GM23338 (cell line): ENCODE measurements around the gene PPFIA2. TPM values are rescaled to one million over a fixed set of nuclear protein-coding genes. Genes with fewer than 3 reads are reported as not detected.

Experiments used
- ATAC-seq: fragments of 200-7000 bp; cut with Tn5 transposase; 3 replicates; pipeline ENCODE4 v1.9.1; 2020
- DNase-seq: peaks from one replicate; pipeline ENCODE4 v3.0.0-alpha.2; 2015; ENCODE audit warnings: low spot score
- H2AFZ ChIP-seq: fragments of 200-600 bp; sonication (generic); 2 replicates; pipeline ENCODE4 v1.8.0; 2016; ENCODE audit warnings: antibody characterized with exemption, mild to moderate bottlenecking, moderate library complexity
- H3F3A ChIP-seq: fragments of 200-600 bp; sonication (generic); replicated peaks from 2 replicates; pipeline ENCODE4 v1.8.0; 2017; ENCODE audit warnings: antibody characterized with exemption, mixed run types, low read depth
- H3K27ac ChIP-seq: fragments of 200-600 bp; sonication (generic); 2 replicates; pipeline ENCODE4 v1.6.1; 2016; ENCODE audit warnings: low read depth
- H3K27me3 ChIP-seq: fragments of 200-600 bp; sonication (generic); 2 replicates; pipeline ENCODE4 v1.8.0; 2016; ENCODE audit warnings: mild to moderate bottlenecking, mixed run types, moderate library complexity; ENCODE audit not compliant: insufficient read depth
- H3K36me3 ChIP-seq: fragments of 200-600 bp; sonication (generic); 2 replicates; pipeline ENCODE4 v1.8.0; 2016; ENCODE audit warnings: mild to moderate bottlenecking; ENCODE audit not compliant: insufficient read depth
- H3K4me1 ChIP-seq: fragments of 200-600 bp; sonication (generic); 2 replicates; pipeline ENCODE4 v1.8.0; 2016; ENCODE audit warnings: mild to moderate bottlenecking, moderate library complexity; ENCODE audit not compliant: insufficient read depth
- H3K4me2 ChIP-seq: fragments of 200-600 bp; sonication (generic); 2 replicates; pipeline ENCODE4 v1.7.1; 2017; ENCODE audit warnings: mixed run types
- H3K4me3 ChIP-seq: fragments of 200-600 bp; sonication (generic); 2 replicates; pipeline ENCODE4 v1.6.1; 2016; ENCODE audit warnings: mixed run types
- H3K79me2 ChIP-seq: fragments of 200-600 bp; sonication (generic); replicated peaks from 2 replicates; pipeline ENCODE4 v1.8.0; 2017; ENCODE audit warnings: mild to moderate bottlenecking; ENCODE audit not compliant: insufficient read depth
- H3K9me2 ChIP-seq: fragments of 200-600 bp; sonication (generic); 2 replicates; pipeline ENCODE4 v1.8.0; 2017; ENCODE audit not compliant: insufficient read depth
- H4K20me1 ChIP-seq: fragments of 200-600 bp; sonication (generic); replicated peaks from 2 replicates; pipeline ENCODE4 v1.8.0; 2017; ENCODE audit warnings: mild to moderate bottlenecking; ENCODE audit not compliant: insufficient read depth
- H3K27ac Mint-ChIP-seq: 2 replicates; pipeline ENCODE4 v1.8.0; 2020; ENCODE audit warnings: inconsistent platforms, mild to moderate bottlenecking, moderate library complexity, mixed read lengths
- H3K27me3 Mint-ChIP-seq: 3 replicates; pipeline ENCODE4 v1.8.0; 2022; ENCODE audit warnings: low read depth, mild to moderate bottlenecking, moderate library complexity, mixed read lengths, inconsistent platforms; ENCODE audit not compliant: insufficient read depth, poor library complexity
- H3K36me3 Mint-ChIP-seq: 3 replicates; pipeline ENCODE4 v1.8.0; 2021; ENCODE audit warnings: low read depth, mild to moderate bottlenecking, inconsistent platforms, moderate library complexity, mixed read lengths
- H3K4me1 Mint-ChIP-seq: 3 replicates; pipeline ENCODE4 v1.8.0; 2020; ENCODE audit warnings: mild to moderate bottlenecking, inconsistent platforms, mixed read lengths
- H3K4me3 Mint-ChIP-seq: 3 replicates; pipeline ENCODE4 v1.8.0; 2021; ENCODE audit warnings: moderate library complexity, mild to moderate bottlenecking, inconsistent platforms, mixed read lengths
- H3K9me3 Mint-ChIP-seq: 3 replicates; pipeline ENCODE4 v1.8.0; 2020; ENCODE audit warnings: moderate library complexity, mild to moderate bottlenecking, inconsistent platforms, mixed read lengths
- EZH2 ChIP-seq: fragments of 200-600 bp; sonication (generic); IDR thresholded peaks from one replicate; pipeline ENCODE4 v1.8.0; 2017; ENCODE audit warnings: antibody characterized with exemption, mild to moderate bottlenecking, low read depth; ENCODE audit not compliant: unreplicated experiment
- EZH2phosphoT487 ChIP-seq: fragments of 200-600 bp; sonication (generic); IDR thresholded peaks from one replicate; pipeline ENCODE4 v1.8.1; 2018; ENCODE audit warnings: antibody characterized with exemption; ENCODE audit not compliant: unreplicated experiment
- POLR2AphosphoS5 ChIP-seq: IDR thresholded peaks from 2 replicates; pipeline ENCODE4 v1.6.1; 2016; ENCODE audit warnings: antibody characterized with exemption, low read depth
- STAT1 ChIP-seq: IDR thresholded peaks from one replicate; pipeline ENCODE4 v1.6.1; 2016; ENCODE audit warnings: antibody characterized with exemption; ENCODE audit not compliant: unreplicated experiment
- ZNF114 ChIP-seq: fragments of 250-450 bp; sonication (Bioruptor Pico); IDR thresholded peaks from 2 replicates; pipeline ENCODE4 v1.5.0; 2020; ENCODE audit warnings: mild to moderate bottlenecking, moderate library complexity
- ZNF331 ChIP-seq: fragments of 250-450 bp; sonication (Bioruptor Pico); IDR thresholded peaks from 2 replicates; pipeline ENCODE4 v1.5.0; 2020; ENCODE audit warnings: low read depth, mild to moderate bottlenecking, moderate library complexity
- polyA plus RNA-seq: library from polyadenylated mRNA; unstranded; fragments of >200 nt; fragmentation: Nextera tagmentation; extraction: Ambion mirVana; gene quantifications from 2 replicates; pipeline ENCODE4 v1.2.1, GENCODE V29; 2016
- total RNA-seq: library from RNA; depleted of rRNA; stranded (reverse); fragments of >200 nt; shearing (Covaris generic); gene quantifications from 2 replicates; pipeline ENCODE4 v1.2.3, GENCODE V29; 2014
- TF ChIP-seq, protein P1 (sequence below): fragments of 250-450 bp; sonication (Bioruptor Pico); IDR thresholded peaks from 2 replicates; pipeline ENCODE4 v1.5.0; 2020; ENCODE audit warnings: mild to moderate bottlenecking, moderate library complexity
- TF ChIP-seq, protein P2 (sequence below), 2 experiments: fragments of 200-600 bp in 1 of 2; sonication (generic) in 1 of 2; conservative IDR thresholded peaks; 2 replicates each; pipeline versions ENCODE4 v1.5.1 to v1.6.1; 2016 to 2017; ENCODE audit warnings: antibody characterized with exemption in 2 of 2, low read depth in 2 of 2, mild to moderate bottlenecking in 2 of 2, moderate library complexity in 1 of 2

Gene PPFIA2
- total and polyA plus RNA-seq, 2 experiments from 2014 or later, result 5.4 to 7.2 TPM

DNA sequence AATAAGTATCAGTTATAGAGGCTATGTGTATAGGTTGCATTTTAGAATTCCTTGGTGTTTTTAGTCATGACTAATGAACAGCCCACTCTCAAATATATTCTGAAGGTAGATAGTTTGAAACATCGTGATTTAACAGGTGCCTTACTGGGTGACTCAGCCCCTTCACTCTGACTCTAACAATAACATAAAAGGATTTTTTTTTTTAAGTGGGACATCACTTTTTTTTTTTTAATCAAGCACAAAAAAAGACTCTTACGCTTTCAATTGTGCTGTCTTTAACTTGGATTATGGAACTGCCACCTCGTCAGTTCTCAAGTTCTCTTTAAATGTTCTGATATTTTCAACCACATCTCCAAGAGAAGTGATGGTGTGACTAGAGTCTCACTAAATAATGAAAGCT, 46.6 kb downstream of the PPFIA2 start (continued):
- TF ChIP-seq, protein P1, sequence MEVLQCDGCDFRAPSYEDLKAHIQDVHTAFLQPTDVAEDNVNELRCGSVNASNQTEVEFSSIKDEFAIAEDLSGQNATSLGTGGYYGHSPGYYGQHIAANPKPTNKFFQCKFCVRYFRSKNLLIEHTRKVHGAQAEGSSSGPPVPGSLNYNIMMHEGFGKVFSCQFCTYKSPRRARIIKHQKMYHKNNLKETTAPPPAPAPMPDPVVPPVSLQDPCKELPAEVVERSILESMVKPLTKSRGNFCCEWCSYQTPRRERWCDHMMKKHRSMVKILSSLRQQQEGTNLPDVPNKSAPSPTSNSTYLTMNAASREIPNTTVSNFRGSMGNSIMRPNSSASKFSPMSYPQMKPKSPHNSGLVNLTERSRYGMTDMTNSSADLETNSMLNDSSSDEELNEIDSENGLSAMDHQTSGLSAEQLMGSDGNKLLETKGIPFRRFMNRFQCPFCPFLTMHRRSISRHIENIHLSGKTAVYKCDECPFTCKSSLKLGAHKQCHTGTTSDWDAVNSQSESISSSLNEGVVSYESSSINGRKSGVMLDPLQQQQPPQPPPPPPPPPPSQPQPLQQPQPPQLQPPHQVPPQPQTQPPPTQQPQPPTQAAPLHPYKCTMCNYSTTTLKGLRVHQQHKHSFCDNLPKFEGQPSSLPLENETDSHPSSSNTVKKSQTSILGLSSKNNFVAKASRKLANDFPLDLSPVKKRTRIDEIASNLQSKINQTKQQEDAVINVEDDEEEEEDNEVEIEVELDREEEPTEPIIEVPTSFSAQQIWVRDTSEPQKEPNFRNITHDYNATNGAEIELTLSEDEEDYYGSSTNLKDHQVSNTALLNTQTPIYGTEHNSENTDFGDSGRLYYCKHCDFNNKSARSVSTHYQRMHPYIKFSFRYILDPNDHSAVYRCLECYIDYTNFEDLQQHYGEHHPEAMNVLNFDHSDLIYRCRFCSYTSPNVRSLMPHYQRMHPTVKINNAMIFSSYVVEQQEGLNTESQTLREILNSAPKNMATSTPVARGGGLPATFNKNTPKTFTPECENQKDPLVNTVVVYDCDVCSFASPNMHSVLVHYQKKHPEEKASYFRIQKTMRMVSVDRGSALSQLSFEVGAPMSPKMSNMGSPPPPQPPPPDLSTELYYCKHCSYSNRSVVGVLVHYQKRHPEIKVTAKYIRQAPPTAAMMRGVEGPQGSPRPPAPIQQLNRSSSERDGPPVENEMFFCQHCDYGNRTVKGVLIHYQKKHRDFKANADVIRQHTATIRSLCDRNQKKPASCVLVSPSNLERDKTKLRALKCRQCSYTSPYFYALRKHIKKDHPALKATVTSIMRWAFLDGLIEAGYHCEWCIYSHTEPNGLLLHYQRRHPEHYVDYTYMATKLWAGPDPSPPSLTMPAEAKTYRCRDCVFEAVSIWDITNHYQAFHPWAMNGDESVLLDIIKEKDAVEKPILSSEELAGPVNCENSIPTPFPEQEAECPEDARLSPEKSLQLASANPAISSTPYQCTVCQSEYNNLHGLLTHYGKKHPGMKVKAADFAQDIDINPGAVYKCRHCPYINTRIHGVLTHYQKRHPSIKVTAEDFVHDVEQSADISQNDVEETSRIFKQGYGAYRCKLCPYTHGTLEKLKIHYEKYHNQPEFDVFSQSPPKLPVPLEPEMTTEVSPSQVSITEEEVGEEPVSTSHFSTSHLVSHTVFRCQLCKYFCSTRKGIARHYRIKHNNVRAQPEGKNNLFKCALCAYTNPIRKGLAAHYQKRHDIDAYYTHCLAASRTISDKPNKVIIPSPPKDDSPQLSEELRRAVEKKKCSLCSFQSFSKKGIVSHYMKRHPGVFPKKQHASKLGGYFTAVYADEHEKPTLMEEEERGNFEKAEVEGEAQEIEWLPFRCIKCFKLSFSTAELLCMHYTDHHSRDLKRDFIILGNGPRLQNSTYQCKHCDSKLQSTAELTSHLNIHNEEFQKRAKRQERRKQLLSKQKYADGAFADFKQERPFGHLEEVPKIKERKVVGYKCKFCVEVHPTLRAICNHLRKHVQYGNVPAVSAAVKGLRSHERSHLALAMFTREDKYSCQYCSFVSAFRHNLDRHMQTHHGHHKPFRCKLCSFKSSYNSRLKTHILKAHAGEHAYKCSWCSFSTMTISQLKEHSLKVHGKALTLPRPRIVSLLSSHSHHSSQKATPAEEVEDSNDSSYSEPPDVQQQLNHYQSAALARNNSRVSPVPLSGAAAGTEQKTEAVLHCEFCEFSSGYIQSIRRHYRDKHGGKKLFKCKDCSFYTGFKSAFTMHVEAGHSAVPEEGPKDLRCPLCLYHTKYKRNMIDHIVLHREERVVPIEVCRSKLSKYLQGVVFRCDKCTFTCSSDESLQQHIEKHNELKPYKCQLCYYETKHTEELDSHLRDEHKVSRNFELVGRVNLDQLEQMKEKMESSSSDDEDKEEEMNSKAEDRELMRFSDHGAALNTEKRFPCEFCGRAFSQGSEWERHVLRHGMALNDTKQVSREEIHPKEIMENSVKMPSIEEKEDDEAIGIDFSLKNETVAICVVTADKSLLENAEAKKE, result no peak
- TF ChIP-seq EZH2, result no peak
- no peak for TF ChIP-seq STAT1
- no peak for TF ChIP-seq ZNF331 (CRISPR knock-in tag)
- TF ChIP-seq EZH2phosphoT487, result no peak

DNA sequence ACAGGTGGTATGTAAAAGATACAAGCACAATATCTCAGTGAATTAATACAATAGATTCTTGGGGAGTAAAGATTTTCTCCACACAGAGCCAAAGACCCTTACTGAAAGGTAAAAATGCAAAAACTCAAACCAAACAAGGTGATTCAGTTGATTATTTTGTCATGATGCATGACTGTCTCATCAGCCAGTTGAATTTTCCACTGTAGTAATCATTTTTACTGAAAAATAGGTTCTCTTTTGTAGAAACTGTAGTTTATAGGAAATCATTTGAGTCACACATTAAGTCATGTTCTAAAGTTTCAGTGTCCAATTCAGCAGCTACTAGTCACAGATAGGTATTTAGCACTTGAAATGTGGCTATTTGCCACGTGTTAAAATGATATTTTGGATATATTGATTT, 53.6 kb downstream of the PPFIA2 start:
- H3K36me3 ChIP-seq, result no peaks in the 10 kb centered on the region
- H3K27ac Mint-ChIP-seq, result no peak overlapping the region
- peaks cover 2% of the 10 kb centered on the region; the same call in 1 of the 3 replicates for H3K9me3 Mint-ChIP-seq
- H3K79me2 ChIP-seq, result no peaks in the 10 kb centered on the region
- H3K4me2 ChIP-seq, result no peak overlapping the region
- H4K20me1 ChIP-seq, result no peaks in the 10 kb centered on the region
- no peaks in the 10 kb centered on the region for H3F3A ChIP-seq
- TF ChIP-seq, protein P2, sequence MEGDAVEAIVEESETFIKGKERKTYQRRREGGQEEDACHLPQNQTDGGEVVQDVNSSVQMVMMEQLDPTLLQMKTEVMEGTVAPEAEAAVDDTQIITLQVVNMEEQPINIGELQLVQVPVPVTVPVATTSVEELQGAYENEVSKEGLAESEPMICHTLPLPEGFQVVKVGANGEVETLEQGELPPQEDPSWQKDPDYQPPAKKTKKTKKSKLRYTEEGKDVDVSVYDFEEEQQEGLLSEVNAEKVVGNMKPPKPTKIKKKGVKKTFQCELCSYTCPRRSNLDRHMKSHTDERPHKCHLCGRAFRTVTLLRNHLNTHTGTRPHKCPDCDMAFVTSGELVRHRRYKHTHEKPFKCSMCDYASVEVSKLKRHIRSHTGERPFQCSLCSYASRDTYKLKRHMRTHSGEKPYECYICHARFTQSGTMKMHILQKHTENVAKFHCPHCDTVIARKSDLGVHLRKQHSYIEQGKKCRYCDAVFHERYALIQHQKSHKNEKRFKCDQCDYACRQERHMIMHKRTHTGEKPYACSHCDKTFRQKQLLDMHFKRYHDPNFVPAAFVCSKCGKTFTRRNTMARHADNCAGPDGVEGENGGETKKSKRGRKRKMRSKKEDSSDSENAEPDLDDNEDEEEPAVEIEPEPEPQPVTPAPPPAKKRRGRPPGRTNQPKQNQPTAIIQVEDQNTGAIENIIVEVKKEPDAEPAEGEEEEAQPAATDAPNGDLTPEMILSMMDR (conservative IDR thresholded peaks at IDR 0.05; ENCODE audit: low read depth in 2 of 2), result no peak
- TF ChIP-seq ZNF114 (CRISPR knock-in tag) (no peak), STAT1 (no peak), EZH2 (no peak), EZH2phosphoT487 (no peak), POLR2AphosphoS5 (no peak)
- no peak overlapping the region for H3K4me3 Mint-ChIP-seq
- no peaks in the 10 kb centered on the region for H3K4me1 ChIP-seq
- H2AFZ ChIP-seq, result no peak overlapping the region; the same call in 1 of the 2 replicates
- ATAC-seq (no peak), DNase-seq (no peak)
- H3K27ac ChIP-seq, result no peak overlapping the region
- no peak overlapping the region for H3K4me3 ChIP-seq
- H3K27me3 ChIP-seq, result no peaks in the 10 kb centered on the region
- H3K9me2 ChIP-seq, result no peaks in the 10 kb centered on the region
- no peaks in the 10 kb centered on the region for H3K4me1 Mint-ChIP-seq
- H3K27me3 Mint-ChIP-seq, result peaks cover 3% of the 10 kb centered on the region
- no peaks in the 10 kb centered on the region for H3K36me3 Mint-ChIP-seq
